Activated naive CD4-positive, alpha-beta T cell treated with anti-CD3 and anti-CD28 coated beads, Interleukin-2, amount 50 U/mL, for 72 hours (primary cell): ENCODE results near the gene GSTK1. TPM values are rescaled to one million over a fixed set of nuclear protein-coding genes. Genes with fewer than 3 reads are reported as not detected.

Experiments used
- ATAC-seq, 2 donors: fragments of 150-1000 bp; cut with Tn5 transposase; 2 replicates each; pipeline ENCODE4 v1.10.0; 2021; ENCODE audit warnings: mild to moderate bottlenecking in 2 of 2, moderate library complexity in 2 of 2
- DNase-seq, 2 donors: peaks; one replicate each; pipeline ENCODE4 v3.0.0; 2021 to 2022; ENCODE audit warnings: low spot score in 2 of 2
- H3K27ac Mint-ChIP-seq, 2 donors: one replicate each; pipeline ENCODE4 v1.8.0; 2022; ENCODE audit warnings: mild to moderate bottlenecking in 2 of 2, mixed read lengths in 2 of 2
- H3K36me3 Mint-ChIP-seq, 2 donors: one replicate each; pipeline ENCODE4 v1.8.0; 2022; ENCODE audit warnings: mixed read lengths in 2 of 2
- H3K9me3 Mint-ChIP-seq, 2 donors: one replicate each; pipeline ENCODE4 v1.8.0; 2022; ENCODE audit warnings: mixed read lengths in 2 of 2
- total RNA-seq, 2 donors: library from RNA; stranded (reverse); gene quantifications; one replicate each; pipeline ENCODE4 v1.2.3, GENCODE V29; 2022

Gene GSTK1
- total RNA-seq, 2 donors from 2014 or later = 140 to 238 TPM

GRCh38 chr7:143234533-143234875 lies 28.7 kb upstream of the GSTK1 start:
- DNase-seq (no peak), ATAC-seq (no peak)
- peaks cover 22 to 23% of the 10 kb centered on the region in 2 donors for H3K9me3 Mint-ChIP-seq
- no peak overlapping the region for H3K27ac Mint-ChIP-seq
- H3K36me3 Mint-ChIP-seq = peaks cover 16 to 22% of the 10 kb centered on the region in 2 donors

GRCh38 chr7:143235561-143235960 lies 27.7 kb upstream of the GSTK1 start:
- no peak overlapping the region for H3K27ac Mint-ChIP-seq
- no peak for ATAC-seq

DNA sequence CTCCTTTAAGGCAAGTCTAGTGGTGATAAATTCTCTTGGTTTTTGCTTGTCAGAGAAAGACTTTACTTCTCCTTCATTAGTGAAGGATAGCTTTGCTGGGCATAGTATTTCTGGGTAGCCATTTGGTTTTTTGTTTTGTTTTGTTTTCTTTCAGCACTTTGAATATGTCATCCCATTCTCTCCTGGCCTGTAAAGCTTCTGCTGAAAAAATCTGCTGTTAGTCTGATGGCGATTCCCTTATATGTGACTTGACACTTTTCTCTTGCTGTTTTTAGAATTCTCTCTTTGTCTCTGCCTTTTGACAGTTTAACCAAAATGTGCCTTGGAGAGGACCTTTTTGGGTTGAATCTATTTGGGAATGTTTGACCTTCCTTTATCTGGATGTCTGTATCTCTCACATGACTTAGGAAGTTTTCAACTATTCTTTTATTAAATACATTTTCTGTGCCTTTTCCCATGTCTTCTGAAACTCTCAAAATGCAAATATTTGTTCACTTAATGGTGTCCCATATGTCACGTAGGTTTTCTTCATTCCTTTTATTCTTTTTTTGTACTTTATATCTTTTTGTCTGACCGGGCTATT lies 26.7 kb upstream of the GSTK1 start:
- no peak overlapping the region for H3K27ac Mint-ChIP-seq
- H3K9me3 Mint-ChIP-seq = peaks cover 22 to 23% of the 10 kb centered on the region in 2 donors
- ATAC-seq (no peak), DNase-seq (no peak)
- peaks cover 16 to 22% of the 10 kb centered on the region in 2 donors for H3K36me3 Mint-ChIP-seq

More at GRCh38 chr7:143235561-143235960, 27.7 kb upstream of the GSTK1 start:
- H3K9me3 Mint-ChIP-seq = peaks cover 22 to 23% of the 10 kb centered on the region in 2 donors
- H3K36me3 Mint-ChIP-seq = peaks cover 16 to 22% of the 10 kb centered on the region in 2 donors
- DNase-seq = no peak

DNA sequence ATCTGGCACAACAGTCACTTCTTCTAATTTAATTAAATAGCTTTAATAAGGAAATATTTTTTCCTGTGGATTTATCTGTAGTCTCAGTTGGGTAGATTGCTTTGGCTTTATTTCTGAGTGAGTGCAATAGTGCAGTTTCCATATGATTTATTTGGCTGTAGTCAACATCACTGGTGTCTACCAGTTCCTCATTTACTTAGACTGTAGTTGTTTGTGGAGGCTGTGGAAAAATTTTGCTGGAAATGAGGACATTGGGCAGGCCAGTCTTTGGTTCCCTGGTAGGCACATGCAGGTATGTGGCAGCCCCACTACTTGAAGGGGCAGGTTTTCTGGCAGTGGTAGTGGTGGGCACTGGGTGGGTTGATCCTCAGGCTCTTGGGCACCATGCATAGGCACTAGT lies 25.9 kb upstream of the GSTK1 start:
- Mint-ChIP-seq H3K27ac (no peak overlapping the region), H3K36me3 (peaks cover 16 to 22% of the 10 kb centered on the region in 2 donors), H3K9me3 (peaks cover 22 to 23% of the 10 kb centered on the region in 2 donors)
- DNase-seq (no peak), ATAC-seq (no peak)

DNA sequence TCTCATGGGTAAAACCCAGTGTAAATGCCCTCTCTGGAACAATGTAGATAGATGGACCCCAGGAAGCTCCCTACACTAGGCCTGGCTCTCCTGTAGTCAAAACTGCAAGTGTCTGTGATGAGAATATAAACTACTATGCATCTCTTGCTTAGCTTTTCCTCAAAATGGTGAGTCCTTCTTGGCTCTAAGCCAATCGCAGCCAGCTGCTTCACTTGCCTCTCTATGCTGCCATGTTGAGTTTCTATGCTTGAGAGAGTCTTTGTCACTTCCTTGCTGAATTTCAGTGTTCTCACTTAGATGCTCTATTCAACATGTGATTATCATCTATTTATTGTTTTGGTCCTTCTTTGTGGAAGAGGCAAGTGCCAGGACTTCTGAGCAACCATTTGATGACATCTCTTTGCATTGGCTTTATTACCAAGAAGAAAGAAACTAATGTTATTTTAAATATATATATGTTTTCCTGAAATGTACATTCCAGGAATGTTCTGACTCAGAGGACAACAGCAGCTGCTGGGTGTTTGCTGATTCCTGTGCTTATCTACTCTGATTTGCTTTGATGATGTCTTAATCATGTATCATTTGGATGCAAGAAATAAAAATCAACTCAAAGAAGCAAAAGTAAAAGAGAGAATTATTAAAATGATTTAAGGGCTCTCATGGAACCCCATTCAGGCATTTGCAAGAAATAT lies 24.8 kb upstream of the GSTK1 start:
- Mint-ChIP-seq H3K9me3 (peaks cover 22 to 23% of the 10 kb centered on the region in 2 donors), H3K36me3 (peaks cover 16 to 22% of the 10 kb centered on the region in 2 donors), H3K27ac (no peak overlapping the region)
- DNase-seq (no peak), ATAC-seq (no peak)

GRCh38 chr7:143239813-143240212 lies 23.4 kb upstream of the GSTK1 start:
- no peak overlapping the region for H3K27ac Mint-ChIP-seq
- peaks cover 22 to 23% of the 10 kb centered on the region in 2 donors for H3K9me3 Mint-ChIP-seq
- peaks cover 16 to 22% of the 10 kb centered on the region in 2 donors for H3K36me3 Mint-ChIP-seq
- ATAC-seq (no peak), DNase-seq (no peak)

DNA sequence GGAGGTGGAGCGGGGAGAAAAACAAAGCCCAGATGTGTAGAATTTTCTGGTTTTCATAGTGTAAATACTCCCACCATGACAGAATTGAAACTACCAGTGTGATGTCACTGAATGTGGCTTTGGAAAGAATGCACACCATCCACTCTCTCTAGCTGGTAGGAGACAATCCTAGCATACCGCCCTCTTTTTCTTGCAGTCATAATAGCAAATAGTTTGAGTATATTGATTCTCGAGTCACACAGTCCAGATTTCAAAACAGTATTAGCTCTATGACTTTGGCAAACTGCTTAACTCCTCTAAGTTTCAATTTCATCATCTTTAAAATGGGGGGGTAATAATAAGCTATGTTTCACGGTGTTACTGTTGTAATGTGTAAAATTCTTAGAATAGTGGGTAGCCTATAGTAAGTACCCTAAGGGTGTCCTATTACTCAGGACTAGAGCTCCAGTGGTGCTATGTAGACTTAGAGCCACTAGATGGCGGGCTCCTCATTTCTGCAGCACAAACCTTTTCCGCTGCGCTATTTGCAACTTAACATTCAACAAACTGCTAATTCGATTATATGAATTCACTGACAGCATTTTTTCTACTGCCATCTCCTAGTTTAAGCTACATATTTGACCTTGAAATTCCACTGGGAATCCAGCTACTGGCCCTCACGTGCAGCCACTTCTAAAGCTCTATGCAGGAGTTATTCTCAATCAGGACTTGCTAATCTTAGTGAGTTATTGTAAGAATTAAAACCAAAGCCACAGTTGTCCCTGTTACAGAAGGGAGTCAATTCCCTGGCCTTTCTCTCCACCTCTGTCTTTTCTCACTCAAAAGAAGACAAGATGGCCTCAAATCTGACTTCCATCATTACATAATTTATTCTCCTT lies 22.7 kb upstream of the GSTK1 start:
- ATAC-seq (peak; percentile 77 to 82), DNase-seq (peak in 1 of 2 donors; percentile 61)
- H3K36me3 Mint-ChIP-seq = peaks cover 18 to 19% of the 10 kb centered on the region in 2 donors
- no peak overlapping the region for H3K27ac Mint-ChIP-seq
- peaks cover 19 to 21% of the 10 kb centered on the region in 2 donors for H3K9me3 Mint-ChIP-seq

DNA sequence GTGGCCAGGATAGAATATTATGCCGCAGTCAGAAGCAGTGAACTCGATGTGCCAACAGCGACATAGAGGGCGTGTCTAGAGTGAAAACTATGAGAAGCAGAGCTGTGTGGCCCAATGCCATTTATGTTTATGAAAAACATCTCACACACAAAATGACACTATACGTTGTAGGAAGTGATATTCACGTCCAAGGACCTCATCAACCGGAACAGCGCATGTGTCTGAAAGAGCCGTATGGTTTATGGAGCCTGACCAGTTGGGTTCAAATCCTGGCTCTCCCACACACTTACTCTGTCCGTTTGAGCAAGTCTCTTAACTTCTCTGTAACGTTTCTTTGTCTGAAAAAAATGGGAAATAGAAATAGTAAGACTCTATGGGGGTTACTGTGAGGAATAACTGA lies 20.9 kb upstream of the GSTK1 start:
- DNase-seq (no peak), ATAC-seq (no peak)
- Mint-ChIP-seq H3K36me3 (peaks cover 1 to 21% of the 10 kb centered on the region in 2 donors), H3K27ac (peak overlapping the region in 1 of 2 donors; percentile 62), H3K9me3 (peaks cover 2 to 9% of the 10 kb centered on the region in 2 donors)

DNA sequence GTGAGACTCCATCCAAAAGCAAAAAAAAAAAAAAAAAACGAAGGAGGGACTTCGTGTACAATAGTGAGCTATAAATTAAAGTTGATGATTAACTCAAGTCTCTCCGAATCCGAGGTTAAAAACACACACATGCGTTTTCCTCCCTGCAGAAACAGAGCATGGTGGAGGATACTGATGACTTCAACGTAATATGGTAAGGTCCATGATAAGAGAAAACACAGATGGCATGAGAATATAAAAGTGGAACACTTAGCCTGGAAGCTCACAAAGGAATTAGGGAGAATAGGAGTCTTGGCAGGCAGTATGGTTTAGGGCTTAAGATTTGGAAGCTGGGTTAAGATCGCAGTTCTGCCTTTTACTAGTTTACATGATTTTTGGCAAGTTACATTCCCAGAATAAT lies 20.1 kb upstream of the GSTK1 start:
- ATAC-seq (no peak), DNase-seq (no peak)
- peaks cover 0 to 8% of the 10 kb centered on the region in 2 donors for H3K9me3 Mint-ChIP-seq
- no peak overlapping the region for H3K27ac Mint-ChIP-seq
- peaks cover 0 to 19% of the 10 kb centered on the region in 2 donors for H3K36me3 Mint-ChIP-seq

DNA sequence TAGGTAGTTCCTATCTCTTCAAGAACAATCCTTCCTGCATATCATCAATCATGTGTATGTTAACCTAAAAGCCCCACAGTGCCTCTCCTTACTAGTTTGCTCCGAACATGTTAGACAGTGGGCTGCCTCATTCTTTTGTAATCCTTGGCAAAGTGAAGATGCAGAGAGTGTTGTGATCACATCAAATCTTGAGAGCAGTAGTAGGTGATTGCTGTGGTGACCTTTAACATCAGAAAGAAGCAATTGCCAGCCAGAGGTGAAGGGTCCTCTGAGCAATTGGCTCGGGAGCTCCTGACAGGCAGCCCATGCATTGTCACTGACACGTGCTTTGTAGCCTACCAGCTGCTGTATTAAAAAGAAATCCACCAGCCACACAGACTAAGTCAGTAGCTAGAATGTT lies 19.6 kb upstream of the GSTK1 start:
- peak overlapping the region in 1 of 2 donors; percentile 19 for H3K27ac Mint-ChIP-seq
- no peak for ATAC-seq
- peaks cover 0 to 19% of the 10 kb centered on the region in 2 donors for H3K36me3 Mint-ChIP-seq
- H3K9me3 Mint-ChIP-seq = peaks cover 0 to 8% of the 10 kb centered on the region in 2 donors
- DNase-seq = no peak

DNA sequence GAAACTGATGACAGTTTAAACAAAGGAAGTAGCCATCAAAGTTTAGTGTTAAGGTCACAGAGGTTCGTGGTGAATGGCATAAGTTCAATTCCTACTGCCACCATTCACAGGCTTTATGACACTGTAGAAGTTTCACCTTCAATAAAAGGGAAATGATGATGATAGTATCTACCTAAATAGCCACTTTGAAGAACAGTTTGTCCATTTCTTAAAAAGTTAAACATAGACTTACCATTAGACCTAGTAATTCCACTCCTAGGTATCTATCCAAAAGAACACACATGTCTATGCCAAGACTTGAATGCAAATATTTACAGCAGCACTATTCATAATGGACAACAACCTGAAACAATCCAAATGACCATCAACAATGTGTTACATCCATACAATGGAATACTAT lies 18.9 kb upstream of the GSTK1 start:
- no peak for ATAC-seq
- H3K36me3 Mint-ChIP-seq = peaks cover 7 to 25% of the 10 kb centered on the region in 2 donors
- peaks cover 0 to 8% of the 10 kb centered on the region in 2 donors for H3K9me3 Mint-ChIP-seq
- no peak overlapping the region for H3K27ac Mint-ChIP-seq
- DNase-seq = no peak

DNA sequence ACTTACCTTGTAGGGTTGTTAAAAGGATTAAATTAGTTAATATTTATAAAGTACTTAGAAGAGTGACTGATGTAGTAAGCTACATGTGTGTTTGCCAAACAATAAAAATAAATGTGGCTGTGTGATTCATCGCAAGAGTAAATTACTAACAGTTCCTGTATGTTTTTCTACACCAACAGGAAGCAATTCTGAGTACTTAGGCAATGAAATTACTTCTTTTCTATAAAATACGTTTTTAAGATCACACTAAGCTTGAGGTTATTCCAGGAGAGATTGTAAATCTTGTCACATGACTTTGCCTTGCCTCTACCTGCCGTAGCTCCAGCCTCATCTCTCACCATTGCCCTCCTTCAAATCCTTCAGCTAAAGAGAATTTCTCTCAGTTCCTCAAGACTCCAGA lies 18.1 kb upstream of the GSTK1 start:
- ATAC-seq (peak; percentile 69 to 78), DNase-seq (peak in 1 of 2 donors; percentile 25)
- H3K36me3 Mint-ChIP-seq = peaks cover 7 to 33% of the 10 kb centered on the region in 2 donors
- peak overlapping the region; percentile 35 to 93 for H3K27ac Mint-ChIP-seq
- H3K9me3 Mint-ChIP-seq = peaks cover 0 to 15% of the 10 kb centered on the region in 2 donors

DNA sequence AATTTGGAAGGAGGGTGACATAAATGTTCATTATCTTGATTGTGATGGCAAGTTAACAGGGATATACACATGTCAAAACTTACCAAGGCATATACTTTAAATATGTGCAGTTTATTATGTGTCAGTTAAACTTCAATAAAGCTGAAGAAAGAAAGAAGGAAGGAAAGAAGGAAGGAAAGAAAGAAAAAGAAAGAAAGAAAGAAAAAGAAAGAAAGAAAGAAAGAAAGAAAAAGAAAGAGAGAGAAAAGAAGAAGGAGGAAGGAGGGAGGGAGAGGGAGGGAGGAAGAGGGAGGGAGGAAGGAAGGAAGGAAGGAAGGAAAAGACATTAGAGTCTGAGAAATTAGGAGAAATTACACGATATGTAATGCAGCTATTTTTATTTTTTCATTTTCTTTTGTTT lies 15.9 kb upstream of the GSTK1 start:
- Mint-ChIP-seq H3K27ac (no peak overlapping the region), H3K36me3 (peaks cover 9 to 43% of the 10 kb centered on the region in 2 donors), H3K9me3 (peaks cover under 1 to 18% of the 10 kb centered on the region in 2 donors)
- no peak for DNase-seq
- ATAC-seq = no peak

GRCh38 chr7:143248761-143249354 lies 14.4 kb upstream of the GSTK1 start:
- no peak for DNase-seq
- H3K9me3 Mint-ChIP-seq = peaks cover 4 to 28% of the 10 kb centered on the region in 2 donors
- H3K27ac Mint-ChIP-seq = no peak overlapping the region
- ATAC-seq = no peak
- peaks cover 20 to 58% of the 10 kb centered on the region in 2 donors for H3K36me3 Mint-ChIP-seq

DNA sequence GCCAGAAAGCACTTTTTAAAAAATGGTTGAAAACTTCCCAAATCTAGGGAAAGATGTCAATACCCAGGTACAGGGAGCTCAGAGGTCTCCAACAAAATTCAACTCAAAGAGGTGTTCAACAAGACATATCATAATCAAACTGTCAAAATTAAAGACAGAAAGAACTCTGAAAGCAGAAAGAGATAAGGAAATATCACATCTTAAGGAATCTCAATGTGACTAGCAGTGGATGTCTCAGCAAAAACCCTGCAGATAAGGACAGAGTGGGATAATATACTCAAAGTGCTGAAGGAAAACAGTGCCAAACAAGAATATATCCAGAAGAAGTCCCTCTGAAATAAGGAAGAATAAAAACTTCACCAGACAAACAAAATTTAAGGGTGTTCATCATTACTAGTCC lies 13.0 kb upstream of the GSTK1 start:
- no peak overlapping the region for H3K27ac Mint-ChIP-seq
- no peak for ATAC-seq
- peaks cover 4 to 34% of the 10 kb centered on the region in 2 donors for H3K9me3 Mint-ChIP-seq
- no peak for DNase-seq
- H3K36me3 Mint-ChIP-seq = peaks cover 25 to 65% of the 10 kb centered on the region in 2 donors

GRCh38 chr7:143250822-143251221 lies 12.4 kb upstream of the GSTK1 start:
- ATAC-seq (peak in 1 of 2 donors; percentile 37), DNase-seq (no peak)
- Mint-ChIP-seq H3K27ac (no peak overlapping the region), H3K9me3 (peaks cover 4 to 34% of the 10 kb centered on the region in 2 donors), H3K36me3 (peaks cover 25 to 60% of the 10 kb centered on the region in 2 donors)
